HG03280 (cell line): Measurements from ENCODE around the gene ACSL1.

Experiments
- ATAC-seq: cut with Tn5 transposase; IDR thresholded peaks from one replicate; pipeline ENCODE4 v1.9.1; 2021; ENCODE audit warnings: mild to moderate bottlenecking, moderate library complexity; ENCODE audit not compliant: unreplicated experiment

ACSL1 gene, protein sequence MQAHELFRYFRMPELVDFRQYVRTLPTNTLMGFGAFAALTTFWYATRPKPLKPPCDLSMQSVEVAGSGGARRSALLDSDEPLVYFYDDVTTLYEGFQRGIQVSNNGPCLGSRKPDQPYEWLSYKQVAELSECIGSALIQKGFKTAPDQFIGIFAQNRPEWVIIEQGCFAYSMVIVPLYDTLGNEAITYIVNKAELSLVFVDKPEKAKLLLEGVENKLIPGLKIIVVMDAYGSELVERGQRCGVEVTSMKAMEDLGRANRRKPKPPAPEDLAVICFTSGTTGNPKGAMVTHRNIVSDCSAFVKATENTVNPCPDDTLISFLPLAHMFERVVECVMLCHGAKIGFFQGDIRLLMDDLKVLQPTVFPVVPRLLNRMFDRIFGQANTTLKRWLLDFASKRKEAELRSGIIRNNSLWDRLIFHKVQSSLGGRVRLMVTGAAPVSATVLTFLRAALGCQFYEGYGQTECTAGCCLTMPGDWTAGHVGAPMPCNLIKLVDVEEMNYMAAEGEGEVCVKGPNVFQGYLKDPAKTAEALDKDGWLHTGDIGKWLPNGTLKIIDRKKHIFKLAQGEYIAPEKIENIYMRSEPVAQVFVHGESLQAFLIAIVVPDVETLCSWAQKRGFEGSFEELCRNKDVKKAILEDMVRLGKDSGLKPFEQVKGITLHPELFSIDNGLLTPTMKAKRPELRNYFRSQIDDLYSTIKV

DNA sequence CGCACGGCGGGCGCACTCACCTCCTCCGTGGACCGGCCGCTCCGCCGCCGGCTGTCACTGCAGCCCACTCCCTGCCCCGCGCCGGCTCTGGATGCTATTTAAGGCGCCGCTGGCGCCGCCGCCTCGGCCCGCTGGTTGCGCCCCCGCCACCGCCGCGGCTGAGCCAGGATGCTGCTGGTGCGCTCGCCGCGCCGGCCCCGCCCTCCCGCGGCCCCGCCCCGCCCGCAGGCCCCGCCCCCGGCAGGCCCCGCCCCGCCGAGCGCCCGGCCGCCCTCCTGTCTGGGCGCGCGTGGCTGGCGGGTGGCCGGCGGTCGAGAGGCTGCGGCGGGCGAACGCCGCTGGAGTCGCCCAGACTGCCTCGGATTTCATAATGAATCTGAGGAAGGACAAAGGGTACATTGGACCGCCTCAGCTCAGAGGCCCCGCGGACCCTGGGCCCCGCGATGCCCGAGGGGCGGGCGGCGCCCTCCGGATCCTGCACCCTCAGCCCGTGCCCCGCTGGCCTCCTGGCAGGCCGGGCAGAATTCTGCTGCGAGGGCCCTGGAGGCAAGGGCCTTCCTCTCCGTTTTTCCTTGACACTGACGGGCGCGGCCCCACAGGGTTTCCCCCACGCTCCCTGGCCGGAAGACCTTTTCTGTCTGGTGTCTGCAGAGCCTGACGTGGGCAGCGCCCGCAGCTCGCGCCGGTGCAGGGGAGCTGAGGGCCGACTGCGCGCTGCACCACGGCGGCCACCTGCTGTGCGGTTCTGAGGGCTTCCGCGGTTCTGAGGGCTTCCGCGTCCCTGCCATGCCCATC is at the start of gene ACSL1:
ACSL1 (minus strand) TSS at position 73 of the 795 bp plus-strand sequence. CDS start 22,454 bp downstream, outside the sequence.
- ATAC-seq: peak; percentile 72

DNA sequence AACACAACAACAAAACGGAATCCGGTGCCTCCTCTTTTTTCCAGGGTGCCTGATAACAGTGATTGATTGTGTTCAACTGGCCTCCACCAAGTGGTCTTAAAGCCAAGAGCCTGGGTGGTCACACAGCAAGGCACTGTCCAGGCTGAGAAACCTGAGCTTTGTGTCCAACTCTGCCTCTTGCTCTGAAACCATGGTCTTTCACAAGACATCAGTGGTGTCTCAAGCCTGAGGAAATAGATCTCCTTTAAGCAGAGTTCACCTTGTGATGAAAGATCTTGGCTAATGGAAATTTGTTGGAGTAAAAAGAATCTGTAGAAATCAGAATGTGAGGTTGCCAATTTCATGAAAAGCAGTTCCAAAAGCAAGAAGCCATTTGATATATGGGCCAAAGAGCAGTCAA is 47.3 kb upstream of the ACSL1 start:
- no peak for ATAC-seq

GRCh38 chr4:184870718-184871117 is 45.0 kb upstream of the ACSL1 start:
- ATAC-seq: no peak

DNA sequence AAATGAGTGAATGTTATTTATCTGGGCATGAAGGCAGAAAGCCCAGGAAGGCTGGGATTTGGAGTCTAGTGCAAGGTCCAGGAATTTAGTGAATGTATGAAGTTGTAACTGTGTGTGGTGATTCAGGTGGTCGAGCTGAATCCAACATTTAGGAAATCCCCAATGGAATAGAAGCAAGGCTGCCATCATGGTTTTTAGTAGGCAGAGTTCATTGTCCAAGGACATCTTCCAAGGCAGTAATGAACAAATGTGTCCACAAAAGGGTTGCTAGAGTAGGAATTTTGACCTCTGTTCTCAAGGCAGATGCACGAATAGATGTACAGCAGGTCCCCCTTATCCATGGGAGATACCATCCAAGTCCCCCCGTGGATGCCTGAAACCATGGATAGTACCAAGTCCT is 42.9 kb upstream of the ACSL1 start:
- ATAC-seq: no peak

DNA sequence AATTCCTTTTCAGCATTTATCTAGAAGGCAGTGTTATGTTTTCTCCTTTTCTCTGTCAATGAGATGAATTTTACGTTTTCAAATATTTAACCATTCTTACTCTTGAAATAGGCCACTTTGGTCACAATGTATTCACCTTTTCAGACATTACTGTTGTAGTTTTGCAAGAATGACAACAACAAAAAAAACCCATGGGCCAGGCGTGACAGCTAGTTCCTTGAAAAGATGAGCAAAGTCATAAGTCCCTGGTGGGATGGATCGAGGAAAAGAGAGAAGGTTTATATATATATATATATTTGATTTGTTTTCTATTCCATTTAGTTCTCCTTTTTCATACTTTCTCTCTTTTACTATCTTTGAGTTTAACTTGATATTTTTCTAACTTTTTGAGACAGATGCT is 38.1 kb upstream of the ACSL1 start:
- no peak for ATAC-seq

GRCh38 chr4:184861047-184861446 is 35.3 kb upstream of the ACSL1 start:
- ATAC-seq: no peak

- no peak for ATAC-seq
Measured at GRCh38 chr4:184860018-184860779, 34.4 kb upstream of the ACSL1 start.

GRCh38 chr4:184857441-184858121 is 31.8 kb upstream of the ACSL1 start:
- no peak for ATAC-seq

DNA sequence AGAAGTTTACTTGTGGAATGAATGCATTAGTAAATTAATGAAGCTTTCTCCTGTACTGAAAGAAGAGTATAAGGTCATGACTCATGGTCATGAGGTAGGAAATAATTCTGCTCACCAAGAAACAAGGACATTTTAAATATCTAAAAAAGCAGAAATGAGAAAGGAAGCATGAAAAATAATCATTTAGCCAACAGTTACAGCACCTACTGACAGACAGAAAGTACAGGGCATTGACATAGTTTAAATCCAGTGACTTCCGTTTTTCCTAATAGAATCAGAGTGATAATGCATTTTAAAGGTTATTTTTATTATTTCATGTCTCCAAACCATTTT is 30.5 kb upstream of the ACSL1 start:
- no peak for ATAC-seq

- ATAC-seq: no peak
Measured at GRCh38 chr4:184854673-184855072, 28.9 kb upstream of the ACSL1 start.

GRCh38 chr4:184853436-184853835 is 27.7 kb upstream of the ACSL1 start:
- no peak for ATAC-seq

DNA sequence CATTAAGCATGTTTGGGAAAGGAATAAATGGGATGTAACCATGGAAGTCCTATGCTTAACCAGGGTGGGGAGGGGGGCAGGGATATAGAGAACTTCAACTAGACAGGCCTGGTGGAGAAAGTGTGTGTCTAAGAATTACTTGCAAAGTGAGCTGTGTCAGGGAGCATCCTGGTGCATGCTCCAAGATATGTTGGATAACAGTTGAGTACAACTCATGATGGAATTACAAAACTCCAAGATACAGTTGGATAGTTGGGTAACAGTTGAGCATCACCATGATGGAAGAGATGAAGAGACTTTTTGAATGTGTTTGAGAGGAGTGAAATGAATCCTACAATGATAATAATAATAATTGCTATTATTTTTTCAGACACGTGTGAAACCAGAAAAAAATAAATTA is 26.1 kb upstream of the ACSL1 start:
- no peak for ATAC-seq

DNA sequence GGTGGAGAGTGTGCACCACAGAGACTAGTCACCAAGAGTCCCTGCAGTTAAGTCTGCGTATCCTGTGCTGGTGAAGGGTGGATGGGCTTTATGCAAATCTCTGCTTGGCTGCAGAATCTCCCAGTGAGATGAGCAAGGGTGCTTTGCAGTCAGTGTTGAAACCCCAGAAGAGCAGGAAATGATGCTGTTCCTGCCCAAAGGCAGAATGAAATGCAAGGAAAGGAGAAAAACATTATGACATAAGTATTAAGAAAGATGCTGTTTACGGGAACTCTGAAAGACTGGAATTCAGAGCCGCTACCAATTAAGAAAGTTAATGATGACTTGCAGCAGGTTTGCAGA is 25.4 kb upstream of the ACSL1 start:
- ATAC-seq: peak; percentile 66

GRCh38 chr4:184850431-184851199 is 24.8 kb upstream of the ACSL1 start:
- ATAC-seq: peak; percentile 56

- ATAC-seq: peak; percentile 2
Measured at GRCh38 chr4:184850018-184850417, 24.2 kb upstream of the ACSL1 start.

- no peak for ATAC-seq
Measured at GRCh38 chr4:184849185-184849584, 23.4 kb upstream of the ACSL1 start.

- no peak for ATAC-seq
Measured at GRCh38 chr4:184848510-184848909, 22.7 kb upstream of the ACSL1 start.

DNA sequence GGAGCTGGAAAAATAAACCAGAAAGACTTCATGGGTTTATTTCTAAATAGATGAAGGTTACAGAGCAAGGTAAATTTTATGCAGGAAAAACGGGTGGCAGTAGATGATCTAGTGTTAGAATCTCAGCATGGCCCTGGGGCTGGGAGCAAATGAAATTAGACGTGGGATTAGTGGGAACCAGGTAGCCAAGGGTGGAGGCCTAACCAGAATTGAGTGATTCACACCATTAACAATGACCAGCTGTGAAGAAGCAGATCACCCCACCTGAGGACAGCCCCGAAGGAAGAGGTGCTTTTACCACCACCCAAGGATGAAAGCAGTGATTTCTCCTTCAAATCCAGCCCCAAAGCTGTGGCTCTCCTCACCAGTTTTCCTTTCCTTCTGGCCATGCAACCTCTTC is 20.8 kb upstream of the ACSL1 start:
- ATAC-seq: no peak

DNA sequence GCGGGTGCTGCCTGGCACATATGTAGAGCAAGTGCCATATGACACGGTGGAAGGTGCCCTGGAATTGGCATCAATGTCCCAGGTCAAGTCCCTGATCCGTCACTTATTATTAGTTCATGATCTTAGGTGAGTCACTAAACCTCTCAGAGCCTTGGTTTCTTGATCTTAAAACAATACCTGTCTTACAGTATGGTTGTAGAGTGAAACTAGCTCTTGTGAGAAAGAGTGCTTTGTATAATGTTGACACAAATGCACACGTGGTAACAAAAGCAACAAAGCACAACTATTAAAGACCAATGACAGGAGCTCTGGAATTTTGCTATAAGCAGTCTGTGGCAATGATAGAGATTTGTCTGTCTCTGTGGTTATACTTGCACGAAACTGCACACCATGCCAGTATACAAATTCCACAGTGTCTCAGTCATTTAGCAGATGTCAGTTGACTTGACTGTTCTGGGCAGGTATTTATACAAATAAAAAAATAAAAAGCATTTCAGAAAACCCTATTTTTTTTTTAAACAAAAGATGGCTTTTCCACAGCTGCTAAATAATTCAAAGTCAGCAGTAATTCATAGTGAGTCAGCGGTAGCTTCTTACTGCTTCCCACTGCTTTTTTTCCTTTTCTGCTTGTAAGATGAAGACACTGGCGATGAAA is 19.7 kb upstream of the ACSL1 start:
- ATAC-seq: no peak
